Measurements from ENCODE around the gene SCPEP1. TPM values are rescaled to one million over a fixed set of nuclear protein-coding genes. Genes with fewer than 3 reads are reported as not detected.

Gene SCPEP1
- total RNA-seq, 2 experiments from 2014 or later, result 22.1 to 25.5 TPM

DNA sequence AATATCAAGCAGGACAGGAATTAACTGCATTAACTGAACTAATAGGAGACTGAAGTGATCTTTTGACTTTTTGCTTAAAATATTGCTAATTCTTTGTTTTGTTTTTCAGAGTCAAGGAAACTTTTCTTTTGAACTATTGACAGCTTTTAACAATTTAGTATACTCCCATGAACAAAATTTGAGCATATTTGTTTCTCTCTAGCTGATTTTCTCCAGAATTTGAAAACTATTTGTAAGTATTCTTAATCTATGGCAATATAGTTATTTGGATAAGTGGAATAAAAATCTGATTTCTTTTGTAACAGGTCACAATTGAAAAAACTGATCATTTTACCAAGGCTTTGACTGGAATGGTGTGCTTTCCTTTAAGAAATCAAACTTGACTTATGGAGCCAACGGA, 7.0 kb upstream of the SCPEP1 start:
- no peak for ATAC-seq (ENCODE audit: poor library complexity)
- no peaks in the 10 kb centered on the region for H3K36me3 Mint-ChIP-seq (ENCODE audit: low read depth)
- H3K4me1 ChIP-seq (ENCODE audit: insufficient read depth, low read length), result no peaks in the 10 kb centered on the region
- TF ChIP-seq, protein P1, sequence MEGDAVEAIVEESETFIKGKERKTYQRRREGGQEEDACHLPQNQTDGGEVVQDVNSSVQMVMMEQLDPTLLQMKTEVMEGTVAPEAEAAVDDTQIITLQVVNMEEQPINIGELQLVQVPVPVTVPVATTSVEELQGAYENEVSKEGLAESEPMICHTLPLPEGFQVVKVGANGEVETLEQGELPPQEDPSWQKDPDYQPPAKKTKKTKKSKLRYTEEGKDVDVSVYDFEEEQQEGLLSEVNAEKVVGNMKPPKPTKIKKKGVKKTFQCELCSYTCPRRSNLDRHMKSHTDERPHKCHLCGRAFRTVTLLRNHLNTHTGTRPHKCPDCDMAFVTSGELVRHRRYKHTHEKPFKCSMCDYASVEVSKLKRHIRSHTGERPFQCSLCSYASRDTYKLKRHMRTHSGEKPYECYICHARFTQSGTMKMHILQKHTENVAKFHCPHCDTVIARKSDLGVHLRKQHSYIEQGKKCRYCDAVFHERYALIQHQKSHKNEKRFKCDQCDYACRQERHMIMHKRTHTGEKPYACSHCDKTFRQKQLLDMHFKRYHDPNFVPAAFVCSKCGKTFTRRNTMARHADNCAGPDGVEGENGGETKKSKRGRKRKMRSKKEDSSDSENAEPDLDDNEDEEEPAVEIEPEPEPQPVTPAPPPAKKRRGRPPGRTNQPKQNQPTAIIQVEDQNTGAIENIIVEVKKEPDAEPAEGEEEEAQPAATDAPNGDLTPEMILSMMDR (IDR thresholded peaks at IDR 0.05), result no peak
- no peak overlapping the region for H3K4me3 Mint-ChIP-seq
- no peaks in the 10 kb centered on the region for H3K36me3 ChIP-seq (ENCODE audit: insufficient read depth, low read length)
- H3K9me3 Mint-ChIP-seq, result no peaks in the 10 kb centered on the region
- no peak overlapping the region for H3K4me3 ChIP-seq (ENCODE audit: low read length)
- intact Hi-C loops (cut with DNase I, micrococcal nuclease), result no loop called here
- H3K9me3 ChIP-seq (ENCODE audit: control insufficient read depth in 1 of 2, insufficient read depth in 1 of 2, low read length in 2 of 2), result no peaks in the 10 kb centered on the region
- H3K27ac ChIP-seq (ENCODE audit: low read depth in 1 of 2, low read length in 2 of 2), result no peak overlapping the region
- no peak for DNase-seq
- no peaks in the 10 kb centered on the region for H3K27me3 ChIP-seq (ENCODE audit: control insufficient read depth in 1 of 2, insufficient read depth in 2 of 2, low read length in 2 of 2)
- ChIA-PET POLR2A (no interaction called here), CTCF (no interaction called here)
- no peak overlapping the region for H3K27ac Mint-ChIP-seq
- H3K4me1 Mint-ChIP-seq (ENCODE audit: low read depth), result no peaks in the 10 kb centered on the region
- peaks cover 8% of the 10 kb centered on the region for H3K27me3 Mint-ChIP-seq

DNA sequence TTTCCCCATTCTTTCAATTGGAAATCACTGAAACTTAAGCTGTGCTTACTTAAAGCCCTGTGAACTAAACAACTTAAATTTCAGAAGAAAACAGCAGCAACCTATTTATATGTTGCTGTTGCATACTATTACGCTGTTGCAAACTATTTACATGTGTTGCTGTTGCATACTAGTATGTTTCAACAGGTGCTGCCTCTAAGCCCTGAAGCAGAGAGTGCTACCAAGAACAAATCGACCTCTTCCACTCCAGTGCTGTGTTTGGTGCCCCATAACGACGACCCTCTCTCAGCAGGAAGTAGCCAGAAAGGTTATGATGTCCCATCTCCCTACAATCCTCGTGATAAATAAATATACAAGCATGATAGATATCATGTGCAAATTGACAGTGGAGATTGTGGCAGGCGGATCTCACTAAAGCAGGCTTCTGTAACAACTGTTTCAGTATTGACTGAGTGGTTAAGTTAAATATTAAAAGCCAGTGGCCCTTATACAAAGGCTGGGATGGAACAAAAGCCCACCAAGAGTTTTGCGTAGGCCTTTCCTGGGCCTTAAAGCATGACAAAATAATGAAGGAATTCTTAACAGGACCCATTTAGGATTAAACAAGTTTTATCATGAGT, 5.7 kb upstream of the SCPEP1 start:
- intact Hi-C loops (cut with DNase I, micrococcal nuclease), result no loop called here
- Mint-ChIP-seq H3K9me3 (no peaks in the 10 kb centered on the region), H3K36me3 (ENCODE audit: low read depth) (no peaks in the 10 kb centered on the region), H3K4me3 (no peak overlapping the region), H3K27ac (no peak overlapping the region), H3K4me1 (ENCODE audit: low read depth) (no peaks in the 10 kb centered on the region), H3K27me3 (peaks cover 8% of the 10 kb centered on the region)
- H3K27me3 ChIP-seq (ENCODE audit: control insufficient read depth in 1 of 2, insufficient read depth in 2 of 2, low read length in 2 of 2), result no peaks in the 10 kb centered on the region
- H3K9me3 ChIP-seq (ENCODE audit: control insufficient read depth in 1 of 2, insufficient read depth in 1 of 2, low read length in 2 of 2), result no peaks in the 10 kb centered on the region
- H3K4me3 ChIP-seq (ENCODE audit: low read length), result no peak overlapping the region
- ChIA-PET CTCF (no interaction called here), POLR2A (no interaction called here)
- H3K36me3 ChIP-seq (ENCODE audit: insufficient read depth, low read length), result no peaks in the 10 kb centered on the region
- peaks cover 4% of the 10 kb centered on the region for H3K4me1 ChIP-seq (ENCODE audit: insufficient read depth, low read length)
- ATAC-seq (ENCODE audit: poor library complexity) (no peak), DNase-seq (no peak)
- no peak overlapping the region for H3K27ac ChIP-seq (ENCODE audit: low read depth in 1 of 2, low read length in 2 of 2)
- TF ChIP-seq, protein P1 (IDR thresholded peaks at IDR 0.05), result no peak

DNA sequence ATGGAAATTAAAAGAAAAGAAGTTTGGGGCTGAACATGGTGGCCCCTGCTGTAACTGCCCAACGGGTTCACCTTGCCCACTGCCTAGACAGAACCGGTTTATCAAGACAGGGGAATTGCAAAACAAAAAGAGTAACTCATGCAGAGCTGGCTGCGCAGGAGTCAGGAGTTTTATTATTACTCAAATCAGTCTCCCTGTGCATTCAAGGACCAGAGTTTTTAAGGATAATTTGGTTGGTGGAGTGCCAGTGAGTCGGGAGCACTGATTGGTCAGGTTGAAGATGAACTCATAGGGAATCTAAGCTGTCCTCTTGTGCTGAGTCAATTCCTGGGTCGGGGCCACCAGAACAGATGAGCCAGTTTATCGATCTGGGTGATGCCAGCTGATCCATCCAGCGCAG, 4.4 kb upstream of the SCPEP1 start:
- DNase-seq, result no peak
- H3K4me3 ChIP-seq (ENCODE audit: low read length), result no peak overlapping the region
- peaks cover 7% of the 10 kb centered on the region for H3K4me1 Mint-ChIP-seq (ENCODE audit: low read depth)
- no peak overlapping the region for H3K4me3 Mint-ChIP-seq
- peaks cover 10% of the 10 kb centered on the region for H3K4me1 ChIP-seq (ENCODE audit: insufficient read depth, low read length)
- no peak overlapping the region for H3K27ac ChIP-seq (ENCODE audit: low read depth in 1 of 2, low read length in 2 of 2)
- no peak for ATAC-seq (ENCODE audit: poor library complexity)
- intact Hi-C loops (cut with DNase I, micrococcal nuclease), result no loop called here
- H3K27ac Mint-ChIP-seq, result no peak overlapping the region
- no peaks in the 10 kb centered on the region for H3K36me3 Mint-ChIP-seq (ENCODE audit: low read depth)
- ChIA-PET POLR2A (no interaction called here), CTCF (no interaction called here)
- H3K9me3 ChIP-seq (ENCODE audit: control insufficient read depth in 1 of 2, insufficient read depth in 1 of 2, low read length in 2 of 2), result no peaks in the 10 kb centered on the region
- no peaks in the 10 kb centered on the region for H3K36me3 ChIP-seq (ENCODE audit: insufficient read depth, low read length)
- H3K27me3 Mint-ChIP-seq, result peaks cover 8% of the 10 kb centered on the region
- no peaks in the 10 kb centered on the region for H3K27me3 ChIP-seq (ENCODE audit: control insufficient read depth in 1 of 2, insufficient read depth in 2 of 2, low read length in 2 of 2)
- no peaks in the 10 kb centered on the region for H3K9me3 Mint-ChIP-seq
- TF ChIP-seq, protein P1 (IDR thresholded peaks at IDR 0.05), result no peak
